KG1 (cell line): ENCODE data around the gene SHFL.

Experiments used
- DNase-seq: peaks from one replicate; lab custom pipeline; 2025; lab: John Stamatoyannopoulos, UW

The SHFL gene

DNA sequence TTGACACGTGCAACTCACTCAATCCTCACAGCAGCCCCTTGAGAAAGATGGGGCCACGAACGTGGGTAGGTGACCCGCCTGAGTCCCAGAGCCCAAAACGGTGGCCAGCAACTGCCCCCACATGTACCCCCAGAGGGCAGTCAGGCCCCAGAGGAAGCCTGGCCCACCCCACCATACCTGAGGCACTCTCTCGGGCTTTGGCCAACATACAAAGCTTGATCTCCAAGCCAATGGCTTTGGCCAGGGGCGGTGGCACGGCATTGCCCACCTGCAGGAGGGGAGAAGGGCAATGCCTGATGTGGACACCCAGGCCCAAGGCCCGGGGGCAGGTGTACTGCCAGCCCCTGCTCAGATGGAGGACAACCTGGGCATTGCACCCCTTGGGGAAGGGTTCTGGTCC, 47.9 kb downstream of the SHFL start:
- DNase-seq: no peak

DNA sequence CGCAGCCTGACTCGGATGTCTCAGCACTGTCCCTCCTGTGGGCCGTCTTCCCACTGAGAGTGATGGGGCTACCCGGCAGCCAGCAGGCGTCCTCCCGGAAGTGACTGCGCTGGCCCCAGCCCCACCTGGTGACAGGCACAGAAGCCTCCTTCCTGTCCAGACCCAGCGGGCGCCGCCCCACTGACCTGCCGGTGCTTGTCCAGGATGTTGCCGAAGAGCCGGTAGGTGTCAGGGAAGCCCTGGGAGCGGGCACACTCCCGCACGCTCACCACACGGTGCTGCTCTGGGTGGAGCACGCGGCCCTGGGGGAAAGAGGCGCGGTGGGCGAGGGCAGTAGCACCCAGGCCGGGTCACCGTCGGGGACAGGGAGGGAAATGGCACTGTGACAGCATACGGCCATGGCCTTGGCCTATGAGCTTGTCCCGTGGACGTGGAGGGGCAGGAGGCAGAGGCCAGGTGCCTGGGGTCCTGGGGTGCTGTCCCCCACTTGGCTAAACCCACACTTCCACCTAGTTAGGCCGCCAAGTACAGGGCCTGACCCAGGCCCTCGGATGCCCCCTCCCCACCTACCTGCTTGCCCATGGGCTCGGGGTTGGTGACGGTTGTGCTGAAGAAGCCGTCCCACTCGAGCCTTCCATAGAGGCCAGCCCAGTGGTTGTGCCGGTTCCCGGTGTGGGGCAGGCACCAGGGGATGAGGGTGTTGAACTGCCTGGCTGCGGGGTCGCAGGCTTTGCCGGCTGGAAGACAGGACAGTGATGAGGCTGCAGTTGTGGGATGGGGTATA, 49.6 kb downstream of the SHFL start:
- no peak for DNase-seq

DNA sequence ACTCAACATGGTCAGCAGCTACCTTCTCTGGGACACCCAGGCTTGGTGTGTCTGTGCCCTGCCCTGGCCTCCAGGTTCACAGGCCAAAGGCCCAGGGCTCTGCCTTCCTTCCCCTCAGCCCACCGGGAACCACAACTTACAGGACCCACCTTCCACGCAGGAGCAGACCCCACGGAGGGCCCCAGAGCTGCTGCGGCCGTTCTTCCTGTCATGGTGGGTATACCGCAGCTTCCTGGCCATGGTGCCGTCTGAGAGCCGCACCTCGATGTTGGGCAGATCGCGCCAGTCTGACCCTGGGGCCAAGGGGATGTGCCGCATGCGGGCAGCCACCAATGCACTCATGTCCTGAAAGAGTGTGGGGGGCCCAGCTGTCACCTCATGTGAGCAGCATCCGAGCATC, 50.8 kb downstream of the SHFL start:
- DNase-seq: no peak

DNA sequence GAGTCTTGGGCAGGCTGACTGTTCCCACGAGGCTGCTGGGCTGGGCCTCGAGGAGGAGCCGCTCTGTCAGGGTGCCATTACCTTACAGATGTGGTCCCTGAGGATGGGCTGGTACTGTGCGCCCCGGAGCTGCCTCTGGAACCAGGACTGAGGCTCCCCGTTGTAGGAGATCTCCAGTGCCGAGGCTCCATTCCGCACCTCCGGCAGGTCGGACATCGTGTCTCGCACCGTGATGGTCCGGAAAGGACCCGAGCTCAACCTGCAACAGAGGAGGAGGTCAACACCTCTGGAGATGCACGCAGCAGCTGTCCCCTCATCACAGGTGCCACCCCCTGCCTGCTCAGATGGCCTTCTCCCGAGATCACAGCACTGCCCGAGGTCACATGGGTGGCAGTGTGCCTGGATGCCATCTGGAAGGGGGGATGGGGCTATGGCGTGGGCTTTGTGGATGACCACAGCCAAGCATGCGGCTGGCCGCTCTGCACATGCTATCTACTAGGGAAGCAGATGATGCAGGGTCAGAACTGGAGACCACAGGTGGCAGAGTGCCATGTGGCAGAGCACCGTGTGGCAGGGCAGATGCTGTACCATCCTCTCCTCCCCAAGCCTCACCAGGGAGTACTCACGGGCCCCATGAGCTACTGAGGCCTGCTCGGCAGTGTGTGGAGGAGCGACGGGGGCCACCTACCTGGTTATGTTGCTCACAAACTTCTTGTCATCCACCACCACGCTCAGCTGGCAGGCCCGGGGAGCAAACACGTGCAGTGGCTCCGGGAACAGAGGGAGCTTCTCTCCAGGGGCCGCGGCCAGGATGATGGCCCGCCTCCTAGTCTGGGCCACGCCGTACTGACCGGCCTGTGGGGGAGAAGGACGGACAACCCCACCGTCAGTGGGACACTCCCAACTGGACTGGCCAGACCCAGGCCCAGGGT, 51.9 kb downstream of the SHFL start:
- no peak for DNase-seq

DNA sequence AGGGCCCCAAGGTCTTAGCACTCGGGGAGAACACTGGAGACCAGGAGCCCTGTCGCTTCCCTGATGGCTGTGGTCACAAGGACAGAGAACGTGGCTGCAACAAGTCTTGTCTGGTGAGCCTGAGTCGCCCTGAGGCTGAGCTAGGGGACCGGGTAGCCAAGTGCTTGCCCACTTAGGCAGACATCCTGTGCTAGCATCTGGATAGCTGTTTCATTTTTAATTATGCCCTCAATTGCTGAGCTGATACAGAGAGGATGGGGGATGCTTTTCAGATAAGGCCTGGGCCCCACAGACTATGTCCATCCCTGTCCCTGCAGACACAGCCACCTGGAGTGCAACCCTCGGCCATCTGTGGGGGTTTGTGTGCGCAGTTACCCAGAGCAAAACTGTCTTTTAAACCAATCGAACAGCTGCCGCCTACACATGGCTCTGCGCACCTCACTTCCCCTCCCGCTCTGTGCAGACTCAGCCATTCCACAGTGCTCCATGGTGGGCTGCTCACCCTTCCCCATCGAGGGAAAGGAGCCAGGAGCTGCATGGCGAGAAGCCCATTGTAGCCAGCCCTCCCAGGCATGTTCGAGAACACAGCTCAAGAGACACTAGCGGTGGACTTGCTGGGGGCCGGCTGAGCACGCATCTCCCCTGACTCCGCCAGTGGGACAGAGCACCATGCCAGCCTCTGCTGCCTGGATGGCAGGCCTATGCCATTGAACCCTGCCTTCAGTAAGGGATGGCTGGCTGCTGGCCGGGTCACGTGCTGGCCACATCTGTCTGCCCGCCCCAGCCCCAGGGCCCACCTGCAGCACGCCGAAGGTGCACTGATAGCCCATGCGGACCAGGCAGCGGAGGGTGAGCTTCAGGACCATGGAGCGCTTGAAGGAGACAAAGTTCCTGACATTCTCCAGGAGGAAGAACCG, 53.0 kb downstream of the SHFL start:
- DNase-seq: no peak

DNA sequence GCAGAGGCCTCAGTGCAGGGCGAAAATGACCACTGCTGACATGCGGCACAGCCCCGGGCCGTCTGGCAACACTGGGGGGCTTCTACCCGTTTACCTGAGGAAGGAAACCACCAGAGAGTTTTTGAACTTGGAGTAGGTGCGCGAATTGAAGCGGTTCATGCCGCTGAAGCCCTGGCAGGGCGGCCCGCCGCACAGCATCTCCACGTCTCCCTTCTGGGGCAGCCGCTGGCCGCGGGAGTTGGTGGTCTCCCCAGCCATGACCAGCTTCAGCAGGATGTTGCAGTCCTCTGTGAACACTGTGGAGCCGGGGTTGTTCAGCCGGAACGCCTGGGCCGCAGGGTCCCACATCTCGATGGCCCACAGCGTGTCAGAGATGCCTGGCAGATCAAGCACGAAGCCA, 53.8 kb downstream of the SHFL start:
- DNase-seq: no peak

DNA sequence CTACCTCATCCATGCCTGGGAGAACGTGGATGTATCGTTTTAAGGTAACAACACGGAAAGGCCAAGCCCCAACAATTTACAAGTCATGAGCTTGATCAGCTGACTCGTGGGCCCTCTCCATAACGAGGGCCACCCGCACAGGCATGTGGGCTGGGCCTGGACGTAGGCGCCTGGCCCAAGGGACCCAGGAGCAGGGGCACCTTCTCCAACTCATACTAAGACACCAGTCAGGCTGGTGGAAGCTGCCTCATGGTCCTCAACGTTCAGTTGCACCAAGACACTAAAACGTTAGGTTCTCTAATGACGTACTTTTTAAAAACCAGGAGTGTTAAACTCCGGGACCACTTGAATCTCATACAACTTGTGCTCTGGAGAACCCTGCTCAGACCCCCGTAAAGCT, 55.4 kb downstream of the SHFL start:
- no peak for DNase-seq

DNA sequence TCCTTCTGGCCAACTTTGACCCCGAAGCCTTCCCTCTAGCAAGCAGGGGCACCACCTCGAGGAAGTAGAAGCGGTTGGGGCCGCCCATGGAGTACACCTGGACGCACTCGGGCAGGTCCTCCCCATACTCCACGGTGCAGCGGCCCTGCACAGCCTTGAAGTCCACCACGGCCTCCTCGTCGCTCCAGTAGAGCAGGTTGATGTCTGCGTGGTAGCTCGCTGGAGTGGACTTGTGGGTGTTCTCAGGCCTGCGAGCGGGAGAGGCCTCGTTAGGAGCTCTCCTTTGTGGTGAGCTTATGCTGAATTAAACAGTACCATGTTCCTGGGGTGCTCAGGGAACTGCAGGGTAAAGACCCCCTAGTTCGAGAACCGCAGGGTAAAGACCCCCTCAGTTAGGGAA, 55.9 kb downstream of the SHFL start:
- DNase-seq: no peak
